ENCODE measurements around the gene KLHL22. TPM values are rescaled to one million over a fixed set of nuclear protein-coding genes. Genes with fewer than 3 reads are reported as not detected.

Gene KLHL22
- total RNA-seq, 1 donor from 2014 or later: 14.3 TPM

- peaks cover 4% of the 10 kb centered on the region for H3K27me3 Mint-ChIP-seq (ENCODE audit: insufficient read depth, low read depth)
- H3K36me3 Mint-ChIP-seq: no peaks in the 10 kb centered on the region
- no peak overlapping the region for H3K4me2 ChIP-seq
- TF ChIP-seq CTCF (IDR thresholded peaks at IDR 0.05): no peak
- H3K4me3 ChIP-seq: no peak overlapping the region
- no peaks in the 10 kb centered on the region for H3K36me3 ChIP-seq
- no peaks in the 10 kb centered on the region for H4K20me1 ChIP-seq (ENCODE audit: low read depth)
- peaks cover 10% of the 10 kb centered on the region for H3K27me3 ChIP-seq
- H3K79me2 ChIP-seq (ENCODE audit: low read depth): no peaks in the 10 kb centered on the region
- H2AFZ ChIP-seq (replicated peaks): no peak overlapping the region
- no peak overlapping the region for H3K27ac Mint-ChIP-seq
- H3K9me3 ChIP-seq (ENCODE audit: low read depth): no peaks in the 10 kb centered on the region
- no peak overlapping the region for H3K27ac ChIP-seq
- no peaks in the 10 kb centered on the region for H3K9me3 Mint-ChIP-seq
- H3K4me1 ChIP-seq: no peaks in the 10 kb centered on the region
- H3K9ac ChIP-seq: no peak overlapping the region
- no peaks in the 10 kb centered on the region for H3F3A ChIP-seq (ENCODE audit: low read depth)
- no peak overlapping the region for H3K4me3 Mint-ChIP-seq
- peaks cover 18% of the 10 kb centered on the region for H3K4me1 Mint-ChIP-seq
- DNase-seq (ENCODE audit: low spot score): no peak
These were observed 81.1 kb downstream of the KLHL22 start for GRCh38 chr22:20414450-20414849.

GRCh38 chr22:20414059-20414440 is 81.5 kb downstream of the KLHL22 start:
- H3K27ac ChIP-seq: no peak overlapping the region
- no peak overlapping the region for H3K4me2 ChIP-seq
- H3K36me3 ChIP-seq: no peaks in the 10 kb centered on the region
- no peaks in the 10 kb centered on the region for H3K4me1 ChIP-seq
- H3K9me3 ChIP-seq (ENCODE audit: low read depth): no peaks in the 10 kb centered on the region
- Mint-ChIP-seq H3K4me1 (peaks cover 18% of the 10 kb centered on the region), H3K27me3 (ENCODE audit: insufficient read depth, low read depth) (peaks cover 7% of the 10 kb centered on the region), H3K4me3 (no peak overlapping the region), H3K36me3 (no peaks in the 10 kb centered on the region), H3K27ac (no peak overlapping the region), H3K9me3 (no peaks in the 10 kb centered on the region)
- no peaks in the 10 kb centered on the region for H3F3A ChIP-seq (ENCODE audit: low read depth)
- H3K79me2 ChIP-seq (ENCODE audit: low read depth): no peaks in the 10 kb centered on the region
- H2AFZ ChIP-seq (replicated peaks): no peak overlapping the region
- no peak for DNase-seq (ENCODE audit: low spot score)
- no peak overlapping the region for H3K9ac ChIP-seq
- H3K27me3 ChIP-seq: peaks cover 9% of the 10 kb centered on the region
- TF ChIP-seq EZH2 (IDR thresholded peaks at IDR 0.05): no peak
- no peak for TF ChIP-seq EZH2phosphoT487 (IDR thresholded peaks at IDR 0.05)
- no peak for TF ChIP-seq CTCF (IDR thresholded peaks at IDR 0.05)
- no peak overlapping the region for H3K4me3 ChIP-seq
- no peaks in the 10 kb centered on the region for H4K20me1 ChIP-seq (ENCODE audit: low read depth)

- Mint-ChIP-seq H3K27ac (no peak overlapping the region), H3K36me3 (peaks cover 4% of the 10 kb centered on the region), H3K9me3 (no peaks in the 10 kb centered on the region), H3K4me3 (no peak overlapping the region), H3K4me1 (peaks cover 15% of the 10 kb centered on the region), H3K27me3 (ENCODE audit: insufficient read depth, low read depth) (peaks cover 7% of the 10 kb centered on the region)
- DNase-seq (ENCODE audit: low spot score): no peak
- Histone ChIP-seq H3K27me3 (peaks cover 3% of the 10 kb centered on the region), H3F3A (ENCODE audit: low read depth) (no peaks in the 10 kb centered on the region), H3K4me2 (no peak overlapping the region), H3K4me3 (no peak overlapping the region), H3K27ac (no peak overlapping the region), H3K4me1 (no peaks in the 10 kb centered on the region), H3K9me3 (ENCODE audit: low read depth) (no peaks in the 10 kb centered on the region), H2AFZ (replicated peaks) (no peak overlapping the region), H3K9ac (no peak overlapping the region), H4K20me1 (ENCODE audit: low read depth) (no peaks in the 10 kb centered on the region), H3K36me3 (peaks cover under 1% of the 10 kb centered on the region), H3K79me2 (ENCODE audit: low read depth) (no peaks in the 10 kb centered on the region)
- TF ChIP-seq EZH2 (IDR thresholded peaks at IDR 0.05) (no peak), EZH2phosphoT487 (IDR thresholded peaks at IDR 0.05) (no peak), CTCF (IDR thresholded peaks at IDR 0.05) (no peak)
These were observed 82.2 kb downstream of the KLHL22 start for GRCh38 chr22:20413217-20414058.
